GM19397 (cell line): ENCODE data around the gene TCTN3.
"Not testable (repeated sequence)": the region's sequence is repeated elsewhere in the genome, so short reads cannot be mapped to it uniquely, and the experiment has no call there.

Experiments used
- ATAC-seq: cut with Tn5 transposase; IDR thresholded peaks from one replicate; pipeline ENCODE4 v1.9.1; 2021; ENCODE audit warnings: mild to moderate bottlenecking, moderate library complexity; ENCODE audit not compliant: unreplicated experiment

Gene TCTN3

GRCh38 chr10:95637140-95637539 lies 56.6 kb downstream of the TCTN3 start:
- no peak for ATAC-seq

- ATAC-seq: no peak
Measured at GRCh38 chr10:95635319-95635733, 58.4 kb downstream of the TCTN3 start.

- ATAC-seq: no peak
Measured at GRCh38 chr10:95628786-95629185, 64.9 kb downstream of the TCTN3 start.

DNA sequence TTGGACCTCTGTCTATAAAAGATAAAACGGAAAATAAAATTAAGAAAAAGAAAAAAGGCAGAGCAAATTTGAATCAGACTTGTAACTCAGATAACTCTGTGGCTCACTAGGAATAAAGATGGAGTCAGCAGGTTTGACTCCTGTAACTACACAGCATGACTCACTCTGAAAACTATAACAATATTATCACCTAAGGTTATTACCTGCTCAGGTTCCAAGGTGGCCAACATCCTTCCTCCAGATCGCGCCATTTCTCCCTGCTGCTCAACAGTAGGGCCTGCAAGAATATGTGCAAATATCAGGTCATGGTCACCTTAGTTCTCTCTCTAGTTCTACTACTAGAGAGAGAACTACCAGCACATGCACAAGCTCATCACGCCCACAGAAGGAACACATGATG lies 67.2 kb downstream of the TCTN3 start:
- ATAC-seq: no peak

DNA sequence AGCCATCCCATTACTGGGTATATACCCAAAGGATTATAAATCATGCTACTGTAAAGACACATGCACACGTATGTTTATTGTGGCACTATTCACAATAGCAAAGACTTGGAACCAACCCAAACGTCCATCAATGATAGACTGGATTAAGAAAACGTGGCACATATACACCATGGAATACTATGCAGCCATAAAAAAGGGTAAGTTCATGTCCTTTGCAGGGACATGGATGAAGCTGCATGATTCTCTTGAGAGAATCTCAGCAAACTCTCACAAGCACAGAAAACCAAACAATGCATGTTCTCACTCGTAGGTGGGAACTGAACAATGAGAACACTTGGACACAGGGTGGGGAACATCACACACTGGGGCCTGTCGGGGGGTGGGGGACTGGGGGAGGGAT lies 73.3 kb downstream of the TCTN3 start:
- ATAC-seq: not testable (repeated sequence)

- ATAC-seq: no peak
Measured at GRCh38 chr10:95618101-95618500, 75.6 kb downstream of the TCTN3 start.

GRCh38 chr10:95616446-95616845 lies 77.3 kb downstream of the TCTN3 start:
- ATAC-seq: no peak
